Measurements from ENCODE around the gene CSF2RB. TPM values are rescaled to one million over a fixed set of nuclear protein-coding genes. Genes with fewer than 3 reads are reported as not detected.
"Not testable (repeated sequence)": the region's sequence is repeated elsewhere in the genome, so short reads cannot be mapped to it uniquely, and the experiment has no call there.

Gene CSF2RB
- total RNA-seq, 1 donor from 2014 or later: 2.8 TPM

DNA sequence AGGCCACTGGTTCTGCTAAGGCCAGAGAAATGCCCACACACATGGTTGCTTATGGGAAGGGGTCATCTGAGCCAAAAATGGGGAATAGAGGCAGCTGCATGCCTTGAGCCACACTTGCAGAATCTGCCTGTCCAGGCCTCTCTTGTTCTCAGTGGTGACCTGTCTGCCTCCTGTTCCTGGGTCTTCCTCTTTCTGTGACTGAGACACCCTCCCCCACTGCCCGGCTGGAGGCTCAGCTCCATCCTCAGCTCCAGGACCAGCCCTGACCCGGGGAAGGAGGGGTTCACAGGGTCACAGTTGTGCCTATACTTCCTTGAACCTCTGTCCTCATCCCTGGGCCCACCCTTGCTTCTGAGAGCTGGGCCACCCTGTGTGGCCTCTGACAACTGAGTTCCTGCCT is 52.3 kb downstream of the CSF2RB start:
- DNase-seq (ENCODE audit: low read depth in 2 of 2): no peak

DNA sequence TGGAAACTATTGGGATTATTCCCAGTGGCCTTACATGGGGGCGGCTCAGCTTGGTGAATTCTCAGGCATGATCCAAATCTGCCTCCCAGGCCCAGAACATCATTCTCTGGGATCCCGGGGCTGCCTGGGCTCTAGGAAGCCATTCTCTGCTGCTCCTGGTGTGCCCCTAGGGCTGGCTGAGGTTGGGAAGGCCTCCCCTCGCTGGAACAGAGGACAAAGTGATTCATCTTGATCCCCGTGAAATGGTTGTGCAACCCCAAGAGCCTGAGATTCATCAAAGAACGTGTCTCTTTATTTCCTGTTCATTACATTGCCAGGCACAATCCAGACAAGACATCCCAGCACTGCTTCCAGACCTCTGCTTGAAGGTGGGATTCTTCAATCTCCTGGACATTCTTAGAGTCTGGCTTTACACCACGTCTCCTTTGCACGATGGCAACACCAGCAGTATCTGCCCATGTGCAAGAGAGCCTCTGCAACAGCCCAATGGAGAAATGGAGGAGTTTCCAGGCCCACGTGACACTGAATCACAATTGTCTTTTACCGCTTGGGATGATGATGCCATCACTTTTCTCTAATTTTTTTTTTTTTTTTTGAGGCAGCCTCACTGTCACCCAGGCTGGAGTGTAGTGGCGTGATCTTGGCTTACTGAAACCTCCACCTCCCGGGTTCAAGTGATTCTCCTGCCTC is 53.6 kb downstream of the CSF2RB start:
- no peak for DNase-seq (ENCODE audit: low read depth in 2 of 2)

DNA sequence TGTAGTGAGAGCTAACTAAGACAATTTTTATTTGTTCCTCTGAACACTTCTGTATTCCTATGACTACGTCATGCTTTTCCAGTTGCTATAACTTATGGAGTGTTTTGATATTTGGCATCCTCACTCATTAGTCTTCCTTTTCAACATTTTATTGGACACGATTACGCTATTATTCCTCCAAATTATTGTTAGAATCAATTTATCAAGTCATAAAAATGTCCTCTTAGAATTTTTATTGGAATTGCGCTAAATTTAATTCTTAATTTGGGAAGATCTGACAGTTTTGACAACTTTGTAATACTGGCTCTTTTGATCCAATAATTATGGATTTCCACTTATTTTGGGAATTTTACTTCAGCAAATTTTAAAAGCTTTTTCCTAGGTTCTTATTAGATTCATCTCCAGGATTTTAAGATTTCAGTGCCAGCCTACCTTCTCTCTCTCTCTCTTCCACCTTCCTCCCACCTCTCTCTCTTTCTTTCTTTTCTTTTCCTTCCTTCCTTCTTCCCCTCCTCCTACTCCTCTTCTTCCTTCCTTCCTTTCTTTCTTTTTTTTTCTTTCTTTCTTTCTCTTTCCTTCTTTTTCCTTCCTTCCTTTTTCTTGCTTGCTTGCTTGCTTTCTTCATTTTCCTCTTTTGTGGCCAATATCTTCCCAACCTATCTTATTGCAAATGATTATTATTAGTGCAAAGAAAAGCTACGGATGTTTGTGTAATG is 55.0 kb downstream of the CSF2RB start:
- no peak for DNase-seq (ENCODE audit: low read depth in 2 of 2)

DNA sequence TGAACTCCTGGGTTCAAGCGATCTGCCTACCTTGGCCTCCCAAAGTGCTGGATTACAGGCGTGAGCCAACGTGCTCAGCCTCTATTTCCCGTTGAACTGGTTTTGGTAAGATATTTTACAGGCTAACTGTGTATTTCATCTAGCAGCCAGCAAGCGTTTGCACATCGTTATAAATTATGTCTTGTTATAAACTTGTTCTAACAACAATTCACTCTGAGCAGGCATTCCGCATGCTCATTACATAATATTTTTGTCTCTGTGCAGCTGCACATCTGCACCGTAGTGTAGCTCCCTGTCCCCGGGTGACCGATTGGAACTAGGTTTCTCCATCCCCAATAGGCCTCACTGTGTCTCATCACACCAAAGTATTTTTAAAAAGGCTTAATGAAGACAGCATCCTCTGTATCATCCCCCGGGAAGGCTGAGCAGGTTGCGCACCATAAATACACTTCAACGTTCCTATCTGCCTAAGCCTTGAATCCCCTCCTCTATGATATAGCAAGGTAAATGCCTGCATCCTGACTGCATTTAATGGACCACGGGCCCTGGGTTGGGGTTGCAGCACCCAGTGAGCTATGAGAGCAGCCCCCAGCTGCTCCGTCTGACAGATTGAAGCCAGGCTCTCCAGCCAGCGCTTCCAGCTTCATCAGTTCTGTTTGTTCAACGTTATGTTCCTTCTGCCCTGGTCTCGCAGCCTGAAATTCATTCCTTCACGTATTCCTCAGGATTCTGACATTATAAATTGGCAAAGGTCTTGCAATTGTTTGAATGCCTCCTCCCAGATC is 58.1 kb downstream of the CSF2RB start:
- no peak for DNase-seq (ENCODE audit: low read depth in 2 of 2)

DNA sequence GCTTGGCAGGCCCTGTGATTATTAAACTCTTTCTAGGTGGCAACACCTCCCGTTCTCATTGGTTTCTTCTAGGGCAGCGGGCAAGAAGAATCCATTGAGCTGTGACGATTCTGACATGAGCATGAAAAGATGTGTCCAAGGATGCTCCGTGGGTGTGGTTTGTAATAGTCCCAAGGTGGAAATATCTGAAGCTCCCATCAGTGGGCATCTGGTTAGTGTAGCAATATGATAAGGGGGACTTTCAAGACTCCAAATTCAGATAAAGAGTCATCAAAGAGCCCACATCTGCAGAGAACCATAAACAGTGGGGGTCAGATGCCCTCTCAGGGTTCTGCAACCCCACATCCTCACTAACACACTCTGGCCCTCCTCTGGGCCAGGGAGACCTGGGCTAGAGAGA is 63.2 kb downstream of the CSF2RB start:
- DNase-seq (ENCODE audit: low read depth in 2 of 2): no peak

DNA sequence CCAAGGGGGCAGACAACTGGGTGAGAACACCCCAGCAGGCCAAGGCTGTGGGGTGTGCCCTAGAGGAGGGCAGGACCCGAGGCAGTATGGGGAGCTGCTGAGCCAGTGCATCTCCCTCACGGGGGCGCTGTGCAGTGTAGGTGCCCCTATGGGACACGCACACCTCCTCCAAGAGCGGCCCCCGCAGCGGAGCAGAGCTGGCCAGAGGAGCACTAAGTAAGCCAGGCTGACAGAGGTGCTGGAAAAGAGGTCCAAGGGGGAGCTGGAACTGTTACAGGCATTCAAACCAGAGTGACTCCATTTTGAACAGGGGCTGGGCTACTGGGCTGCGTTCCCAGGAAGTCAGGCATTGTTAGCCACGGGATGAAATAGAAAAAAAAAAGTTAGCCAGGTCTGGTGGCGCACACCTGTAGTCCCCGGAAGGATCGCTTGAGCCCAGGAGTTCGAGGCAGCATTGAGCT is 64.0 kb downstream of the CSF2RB start:
- peak in 1 of 2 donors; percentile 35 for DNase-seq (ENCODE audit: low read depth in 2 of 2)

DNA sequence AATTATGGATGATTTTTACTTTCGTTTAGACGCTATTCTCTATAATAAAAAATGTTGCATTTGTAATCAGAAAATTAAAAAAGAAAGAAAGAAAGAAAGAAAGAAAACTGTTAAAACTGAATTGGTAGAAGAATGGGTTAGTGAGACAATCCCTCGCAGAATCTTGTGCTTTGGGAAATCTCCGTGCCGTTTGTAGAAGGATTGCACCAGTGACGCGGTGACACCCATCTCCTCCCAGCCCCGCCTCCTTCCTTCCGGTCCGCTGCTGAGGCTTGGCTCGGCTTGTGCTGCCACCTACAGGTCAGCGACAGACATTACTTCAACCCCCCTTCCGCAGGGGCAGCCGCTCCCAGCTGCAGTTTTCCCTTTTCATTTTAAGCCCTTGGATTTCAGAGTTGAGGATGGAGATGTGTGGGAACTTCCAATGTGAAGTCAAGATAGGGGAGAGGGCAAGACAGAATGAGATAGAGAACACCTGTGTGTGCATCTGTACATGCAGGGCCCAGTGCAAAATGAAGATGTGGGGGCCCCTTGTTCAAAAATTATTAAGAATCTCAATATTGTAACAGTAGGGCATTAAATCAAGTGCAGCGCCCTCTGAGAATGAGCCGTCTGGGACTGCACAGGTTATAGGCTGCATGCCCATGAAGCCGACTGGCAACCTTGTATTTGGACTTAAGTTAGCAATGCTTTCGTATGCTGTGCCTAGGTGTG is 64.7 kb downstream of the CSF2RB start:
- DNase-seq (ENCODE audit: low read depth in 2 of 2): peak; percentile 70 to 84

DNA sequence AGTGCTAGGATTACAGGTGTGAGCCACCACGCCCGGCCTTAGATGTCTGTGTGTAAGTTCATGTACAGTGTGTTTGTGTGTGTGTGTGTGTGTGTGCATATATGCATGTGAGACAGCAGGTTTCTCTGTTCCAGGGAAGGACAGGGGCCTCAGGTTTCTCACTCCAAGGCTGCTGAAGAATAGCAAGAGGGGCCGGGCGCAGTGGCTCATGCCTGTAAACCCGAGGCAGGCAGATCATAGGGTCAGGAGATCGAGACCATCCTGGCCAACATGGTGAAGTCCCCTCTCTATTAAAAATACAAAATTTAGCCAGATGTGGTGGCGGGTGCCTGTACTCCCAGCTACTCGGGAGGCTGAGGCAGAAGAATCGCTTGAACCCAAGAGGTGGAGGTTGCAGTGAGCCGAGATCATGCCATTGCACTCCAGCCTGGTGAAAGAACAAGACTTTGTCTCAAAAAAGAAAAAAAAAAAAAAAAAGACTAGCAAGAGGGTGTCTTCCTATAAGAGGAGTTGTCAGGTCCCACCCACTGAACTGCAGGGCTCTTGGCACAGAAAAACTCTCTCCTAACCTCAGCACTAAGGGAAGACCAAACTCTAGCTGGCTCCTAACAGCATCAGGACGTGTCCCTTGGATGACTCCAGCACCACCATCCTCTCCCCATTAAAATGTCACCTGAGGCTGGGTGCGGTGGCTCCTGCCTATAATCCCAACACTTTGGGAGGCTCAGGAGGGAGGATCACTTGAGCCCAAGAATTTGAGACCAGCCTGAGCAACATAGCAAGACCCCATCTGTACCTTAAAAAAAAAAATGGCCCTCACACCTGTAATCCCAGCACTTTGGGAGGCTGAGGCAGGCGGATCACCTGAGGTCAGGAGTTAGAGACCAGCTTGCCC is 65.8 kb downstream of the CSF2RB start:
- no peak for DNase-seq (ENCODE audit: low read depth in 2 of 2)

DNA sequence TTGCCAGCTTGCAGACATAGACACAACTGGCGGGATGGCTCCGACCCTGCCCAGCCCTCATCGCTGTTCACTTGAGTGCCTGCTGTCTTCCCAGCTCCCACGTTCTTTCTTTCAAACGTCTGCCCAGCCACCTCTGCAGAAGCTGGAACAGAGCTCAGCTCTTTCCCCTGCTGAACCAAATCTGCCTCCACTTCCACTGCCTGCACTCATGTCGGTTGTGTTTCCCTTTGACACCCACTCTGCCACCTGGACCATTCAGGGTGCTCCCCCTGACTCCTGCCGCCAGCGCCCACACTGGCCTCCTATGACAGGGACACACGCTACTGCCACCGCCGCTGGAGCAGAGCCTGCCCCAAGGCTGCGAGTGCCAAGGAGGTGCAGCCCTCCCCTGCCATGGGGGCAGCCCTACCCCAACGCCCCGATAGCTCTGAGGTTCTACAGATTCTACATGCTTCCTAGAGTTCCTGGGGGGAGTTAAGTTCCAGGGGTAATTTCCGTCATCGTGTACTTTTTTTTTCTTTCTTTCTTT is 67.9 kb downstream of the CSF2RB start:
- DNase-seq (ENCODE audit: low read depth in 2 of 2): no peak

DNA sequence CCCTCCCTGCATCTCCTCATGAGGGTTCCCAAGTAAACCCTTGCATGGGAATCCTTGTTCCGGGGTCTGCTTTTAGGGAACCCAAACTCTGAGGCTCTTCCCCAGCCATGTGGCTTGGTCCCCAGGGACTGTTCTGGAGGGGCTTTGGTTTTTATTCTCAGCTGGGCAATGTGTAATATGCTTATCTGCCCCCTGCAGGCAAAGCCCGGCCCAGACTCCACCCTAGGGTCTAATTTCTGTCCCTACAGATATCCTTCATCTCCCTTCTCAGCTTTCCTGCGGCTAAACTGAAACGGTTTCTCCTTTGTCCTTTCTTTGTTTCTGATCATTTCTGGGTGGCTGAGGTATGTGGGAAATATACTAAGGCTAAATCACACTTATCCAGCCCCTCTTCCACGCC is 68.7 kb downstream of the CSF2RB start:
- no peak for DNase-seq (ENCODE audit: low read depth in 2 of 2)

DNA sequence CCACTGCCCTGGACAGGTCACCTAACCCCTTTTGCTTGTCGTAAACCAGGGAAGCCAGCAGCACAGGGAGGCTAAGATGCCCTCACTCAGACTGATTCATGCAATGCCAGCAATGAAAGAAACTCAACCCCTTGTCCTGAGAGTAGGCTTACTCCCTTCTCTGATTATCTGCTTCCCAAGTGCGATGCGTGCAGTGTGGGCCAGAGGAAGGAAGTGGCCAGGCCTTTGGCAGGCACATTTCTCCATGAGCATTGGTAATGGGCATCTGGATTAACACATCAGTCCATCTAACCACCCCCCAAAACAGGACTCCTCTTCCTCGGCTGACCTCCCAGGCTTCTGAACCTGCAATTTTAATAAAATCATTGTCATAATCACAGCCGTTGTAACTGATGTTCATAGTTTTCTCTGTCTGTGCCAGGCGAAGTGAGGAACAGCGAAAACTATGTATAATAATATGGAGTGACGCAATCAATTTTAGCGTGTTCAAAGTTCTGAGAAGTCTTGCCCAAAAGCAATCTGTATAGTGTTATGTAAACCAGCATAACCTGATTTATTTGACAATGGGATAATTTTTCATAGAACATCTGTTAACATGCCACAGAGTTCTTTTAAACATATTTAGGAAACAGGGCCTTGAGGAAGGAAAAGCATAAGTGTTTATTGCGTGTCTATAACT is 71.9 kb downstream of the CSF2RB start:
- no peak for DNase-seq (ENCODE audit: low read depth in 2 of 2)

DNA sequence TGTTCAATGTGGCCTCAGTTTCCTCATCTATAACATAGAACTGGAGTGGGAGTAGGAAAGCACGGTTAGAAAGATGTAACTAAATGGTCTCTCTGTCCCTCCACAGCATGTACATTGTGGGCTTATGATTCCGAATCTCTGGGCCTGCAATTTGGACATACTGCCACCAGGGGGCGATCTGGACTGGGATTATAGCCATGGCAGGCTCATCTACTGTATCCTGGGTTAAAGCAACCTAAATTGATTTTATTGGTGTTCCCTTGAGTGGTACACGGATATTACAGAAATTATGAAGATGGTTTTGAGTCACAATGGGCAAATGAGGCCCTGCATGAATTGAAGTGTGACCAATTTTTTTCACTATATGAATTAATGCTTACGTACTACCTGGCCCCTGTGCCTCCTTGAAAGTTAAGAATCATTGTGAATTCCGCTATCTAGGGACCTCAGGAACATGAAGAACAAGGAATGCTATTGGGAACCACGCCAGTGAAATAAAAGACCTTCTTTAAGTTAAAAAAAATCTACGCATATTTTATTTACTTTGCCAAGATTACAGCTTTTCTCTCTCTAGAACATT is 72.9 kb downstream of the CSF2RB start:
- peak in 1 of 2 donors; percentile 17 for DNase-seq (ENCODE audit: low read depth in 2 of 2)

DNA sequence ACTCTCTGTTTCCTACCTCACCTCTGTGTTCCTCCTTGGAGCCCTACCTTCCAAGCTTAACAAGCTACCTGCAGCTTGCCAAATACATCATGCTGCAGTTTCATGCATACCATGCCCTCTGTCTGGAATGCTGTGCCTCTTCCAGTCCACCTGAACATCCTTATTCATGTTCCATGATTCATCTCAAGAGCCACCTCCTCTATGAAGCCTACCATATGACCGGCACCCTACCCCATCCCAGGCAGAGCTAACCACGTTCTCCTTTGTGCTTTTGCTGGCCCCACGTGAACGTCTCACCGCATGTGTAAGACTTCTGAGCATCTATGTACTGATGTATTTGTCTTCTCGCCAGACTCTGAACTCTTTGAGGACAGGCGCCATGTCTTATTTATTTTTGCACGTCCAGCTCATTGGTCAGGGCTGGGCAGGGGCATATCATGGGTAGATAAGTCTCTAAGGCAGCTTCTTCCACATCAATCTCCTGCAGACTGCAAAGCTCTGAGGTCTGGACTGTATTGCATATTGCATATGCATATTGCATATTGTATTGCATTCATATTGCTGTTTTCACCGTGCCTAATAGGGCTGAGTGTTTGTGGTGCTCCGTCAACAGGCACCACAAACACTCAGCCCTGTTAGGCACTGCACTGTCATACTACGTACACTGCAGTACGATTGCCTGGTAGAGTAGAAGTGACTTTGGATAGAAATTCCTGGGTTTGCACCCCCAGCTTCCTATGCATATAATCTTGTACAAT is 74.8 kb downstream of the CSF2RB start:
- DNase-seq (ENCODE audit: low read depth in 2 of 2): no peak

DNA sequence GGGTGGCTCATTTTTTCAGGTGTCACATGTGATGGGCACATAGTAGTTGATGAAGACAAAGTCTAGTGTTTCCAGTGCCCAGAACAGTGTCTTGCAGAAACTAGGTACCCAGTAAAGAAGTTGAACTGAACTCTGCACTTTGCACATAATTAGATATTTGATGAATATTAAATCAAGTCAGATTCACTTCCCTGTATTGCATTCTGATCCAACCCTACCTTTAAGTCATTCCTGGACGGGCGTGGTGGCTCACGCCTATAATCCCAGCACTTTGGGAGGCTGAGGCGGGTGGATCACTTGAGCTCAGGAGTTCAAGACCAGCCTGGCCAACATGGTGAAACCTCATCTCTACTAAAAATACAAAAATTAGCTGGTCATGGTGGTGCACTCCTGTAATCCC is 75.6 kb downstream of the CSF2RB start:
- DNase-seq (ENCODE audit: low read depth in 2 of 2): not testable (repeated sequence)
